CD14-positive monocyte (primary cell): ENCODE results near the gene MCF2L2. TPM values are rescaled to one million over a fixed set of nuclear protein-coding genes. Genes with fewer than 3 reads are reported as not detected.
A peak's percentile ranks its signal among the peaks of the same experiment; 100 is the strongest.

Source experiments
- DNase-seq, 3 donors: peaks; one replicate each; pipeline ENCODE4 v3.0.0-alpha.2; 2011 to 2022
- H2AFZ ChIP-seq: 2 replicates; pipeline ENCODE4 v1.6.0; 2012; ENCODE audit warnings: mild to moderate bottlenecking, low read depth, low read length, inconsistent platforms; ENCODE audit not compliant: insufficient read depth, poor library complexity, severe bottlenecking
- H3K27ac ChIP-seq, 2 donors: 1 replicate in 1 of 2; 2 replicates in 1 of 2; pipeline ENCODE4 v1.5.1; 2012 to 2013; ENCODE audit warnings: low read length in 2 of 2, control low read depth in 1 of 2, inconsistent platforms in 1 of 2, low read depth in 1 of 2, mild to moderate bottlenecking in 1 of 2
- H3K27me3 ChIP-seq, 2 donors: one replicate each; pipeline versions ENCODE4 v1.6.0 to v1.6.1; 2011 to 2013; ENCODE audit warnings: low read length in 2 of 2; ENCODE audit not compliant: control insufficient read depth in 2 of 2, insufficient read depth in 2 of 2
- H3K36me3 ChIP-seq, 2 donors: replicated peaks in 1 of 2; 1 replicate in 1 of 2; 2 replicates in 1 of 2; pipeline versions ENCODE4 v1.5.1 to v1.6.1; 2012 to 2013; ENCODE audit warnings: low read length in 2 of 2, control low read depth in 1 of 2, inconsistent platforms in 1 of 2, mild to moderate bottlenecking in 1 of 2; ENCODE audit not compliant: insufficient read depth in 2 of 2, control insufficient read depth in 1 of 2
- H3K4me1 ChIP-seq, 2 donors: 1 replicate in 1 of 2; 2 replicates in 1 of 2; pipeline versions ENCODE4 v1.5.1 to v1.6.1; 2012 to 2013; ENCODE audit warnings: low read length in 2 of 2, control low read depth in 1 of 2, inconsistent platforms in 1 of 2, mild to moderate bottlenecking in 1 of 2, moderate library complexity in 1 of 2; ENCODE audit not compliant: insufficient read depth in 2 of 2, control insufficient read depth in 1 of 2
- H3K4me2 ChIP-seq: replicated peaks from 2 replicates; pipeline ENCODE3; 2012; ENCODE audit warnings: low read length, moderate library complexity, mild to moderate bottlenecking; ENCODE audit not compliant: poor library complexity, severe bottlenecking; ENCODE audit errors: extremely low read depth
- H3K4me3 ChIP-seq, 3 experiments: fragments of 200-600 bp in 1 of 3; sonication (generic) in 1 of 3; replicated peaks in 1 of 3; 1 replicate in 2 of 3; 2 replicates in 1 of 3; pipeline ENCODE4 v1.5.1; 2011 to 2013; ENCODE audit warnings: low read length in 3 of 3, mild to moderate bottlenecking in 3 of 3, control low read depth in 2 of 3, low read depth in 2 of 3, inconsistent platforms in 1 of 3, moderate library complexity in 1 of 3
- H3K79me2 ChIP-seq: 2 replicates; pipeline ENCODE4 v1.6.0; 2012; ENCODE audit warnings: mild to moderate bottlenecking, control low read depth, inconsistent platforms, low read length, moderate library complexity; ENCODE audit not compliant: insufficient read depth
- H3K9ac ChIP-seq: 2 replicates; pipeline ENCODE4 v1.6.0; 2017; ENCODE audit warnings: low read length, mild to moderate bottlenecking; ENCODE audit not compliant: insufficient read depth, poor library complexity, severe bottlenecking
- H3K9me3 ChIP-seq, 2 donors: replicated peaks in 1 of 2; 1 replicate in 1 of 2; 2 replicates in 1 of 2; pipeline versions ENCODE4 v1.5.1 to v1.6.1; 2012 to 2013; ENCODE audit warnings: low read length in 2 of 2, control low read depth in 1 of 2; ENCODE audit not compliant: control insufficient read depth in 1 of 2, insufficient read depth in 1 of 2
- H4K20me1 ChIP-seq: 2 replicates; pipeline ENCODE4 v1.6.0; 2012; ENCODE audit warnings: mild to moderate bottlenecking, low read length, control low read depth, moderate library complexity; ENCODE audit not compliant: insufficient read depth
- H3K27ac Mint-ChIP-seq, 7 donors: one replicate each; pipeline ENCODE4 v1.8.0; 2020; ENCODE audit warnings: mild to moderate bottlenecking in 7 of 7, mixed read lengths in 7 of 7, moderate library complexity in 6 of 7, inconsistent platforms in 2 of 7
- H3K27me3 Mint-ChIP-seq, 3 donors: one replicate each; pipeline ENCODE4 v1.8.0; 2021 to 2022; ENCODE audit warnings: low read depth in 3 of 3, mild to moderate bottlenecking in 3 of 3, mixed read lengths in 3 of 3, moderate library complexity in 3 of 3, inconsistent platforms in 1 of 3
- H3K36me3 Mint-ChIP-seq, 2 donors: one replicate each; pipeline ENCODE4 v1.8.0; 2020; ENCODE audit warnings: mixed read lengths in 2 of 2, inconsistent platforms in 1 of 2, mild to moderate bottlenecking in 1 of 2
- H3K4me1 Mint-ChIP-seq: one replicate; pipeline ENCODE4 v1.8.0; 2020; ENCODE audit warnings: mild to moderate bottlenecking, mixed read lengths
- H3K4me3 Mint-ChIP-seq, 2 donors: one replicate each; pipeline ENCODE4 v1.8.0; 2020; ENCODE audit warnings: mild to moderate bottlenecking in 2 of 2, mixed read lengths in 2 of 2, moderate library complexity in 1 of 2
- H3K9me3 Mint-ChIP-seq, 7 donors: one replicate each; pipeline ENCODE4 v1.8.0; 2020 to 2022; ENCODE audit warnings: mixed read lengths in 7 of 7, mild to moderate bottlenecking in 6 of 7, moderate library complexity in 6 of 7, inconsistent platforms in 2 of 7
- WGBS: methylation state at CpG from one replicate; pipeline ENCODE4 v1.1.5; 2013; ENCODE audit warnings: missing lambda C conversion rate; ENCODE audit not compliant: insufficient coverage; 5-methylcytosine and 5-hydroxymethylcytosine counted together
- intact Hi-C, 2 donors: fragments of 100-400 bp; cut with micrococcal nuclease; formaldehyde crosslinking; loops; one replicate each; pipeline versions ENCODE4 v1.15.0 to v1.15.1; 2023
- polyA plus RNA-seq, 3 donors: library from polyadenylated mRNA; depleted of rRNA in 1 of 3; unstranded in 2 of 3; stranded (reverse) in 1 of 3; fragments of 300-500 nt in 2 of 3; fragments of >200 nt in 1 of 3; fragmentation: Illumina TruSeq in 2 of 3; gene quantifications; 1 replicate in 2 of 3; 2 replicates in 1 of 3; pipeline ENCODE4 v1.2.3, GENCODE V29; 2012 to 2021
- TF ChIP-seq, protein P1 (sequence below): fragments of 200-600 bp; IDR thresholded peaks from one replicate; pipeline ENCODE4 v1.8.0; 2022; ENCODE audit warnings: antibody characterized with exemption, mild to moderate bottlenecking

The MCF2L2 gene
- polyA plus RNA-seq, 3 donors, result 0.01 to 0.13 TPM; not detected in 1

DNA sequence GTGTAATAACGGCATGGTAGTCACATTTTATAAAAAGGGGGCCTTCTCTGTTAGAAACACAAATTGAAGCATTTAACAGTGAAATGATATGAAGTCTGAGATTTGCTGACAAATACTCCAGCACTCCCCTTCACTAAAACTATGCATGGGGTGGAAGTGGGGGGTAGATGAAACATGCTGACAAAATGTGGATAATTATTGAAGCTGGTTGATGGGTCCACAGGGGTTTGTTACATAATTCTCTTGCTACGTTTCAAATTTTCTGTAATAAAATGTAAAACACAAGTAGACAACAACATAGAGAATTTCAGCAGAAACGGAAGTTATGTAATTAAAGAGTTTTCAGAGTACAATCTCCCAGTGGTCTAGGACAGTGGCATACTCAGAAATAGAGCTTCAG is 37.0 kb downstream of the MCF2L2 start:
- no peaks in the 10 kb centered on the region for H3K36me3 Mint-ChIP-seq
- TF ChIP-seq, protein P1, sequence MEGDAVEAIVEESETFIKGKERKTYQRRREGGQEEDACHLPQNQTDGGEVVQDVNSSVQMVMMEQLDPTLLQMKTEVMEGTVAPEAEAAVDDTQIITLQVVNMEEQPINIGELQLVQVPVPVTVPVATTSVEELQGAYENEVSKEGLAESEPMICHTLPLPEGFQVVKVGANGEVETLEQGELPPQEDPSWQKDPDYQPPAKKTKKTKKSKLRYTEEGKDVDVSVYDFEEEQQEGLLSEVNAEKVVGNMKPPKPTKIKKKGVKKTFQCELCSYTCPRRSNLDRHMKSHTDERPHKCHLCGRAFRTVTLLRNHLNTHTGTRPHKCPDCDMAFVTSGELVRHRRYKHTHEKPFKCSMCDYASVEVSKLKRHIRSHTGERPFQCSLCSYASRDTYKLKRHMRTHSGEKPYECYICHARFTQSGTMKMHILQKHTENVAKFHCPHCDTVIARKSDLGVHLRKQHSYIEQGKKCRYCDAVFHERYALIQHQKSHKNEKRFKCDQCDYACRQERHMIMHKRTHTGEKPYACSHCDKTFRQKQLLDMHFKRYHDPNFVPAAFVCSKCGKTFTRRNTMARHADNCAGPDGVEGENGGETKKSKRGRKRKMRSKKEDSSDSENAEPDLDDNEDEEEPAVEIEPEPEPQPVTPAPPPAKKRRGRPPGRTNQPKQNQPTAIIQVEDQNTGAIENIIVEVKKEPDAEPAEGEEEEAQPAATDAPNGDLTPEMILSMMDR, result no peak
- Histone ChIP-seq H4K20me1 (no peaks in the 10 kb centered on the region), H3K27me3 (no peaks in the 10 kb centered on the region), H2AFZ (no peak overlapping the region), H3K9me3 (no peaks in the 10 kb centered on the region), H3K27ac (no peak overlapping the region), H3K4me1 (no peaks in the 10 kb centered on the region), H3K36me3 (no peaks in the 10 kb centered on the region), H3K4me2 (no peak overlapping the region), H3K9ac (no peak overlapping the region), H3K4me3 (no peak overlapping the region), H3K79me2 (no peaks in the 10 kb centered on the region)
- H3K4me3 Mint-ChIP-seq, result no peak overlapping the region
- no peaks in the 10 kb centered on the region for H3K9me3 Mint-ChIP-seq
- no CpG with 5 or more reads among the region's 3 CpGs for WGBS
- no peak for DNase-seq
- no peak overlapping the region for H3K27ac Mint-ChIP-seq
- intact Hi-C loops, result no loop called here
- H3K4me1 Mint-ChIP-seq, result no peaks in the 10 kb centered on the region
- H3K27me3 Mint-ChIP-seq, result peaks cover 0 to 3% (median 2%) of the 10 kb centered on the region in 3 donors

DNA sequence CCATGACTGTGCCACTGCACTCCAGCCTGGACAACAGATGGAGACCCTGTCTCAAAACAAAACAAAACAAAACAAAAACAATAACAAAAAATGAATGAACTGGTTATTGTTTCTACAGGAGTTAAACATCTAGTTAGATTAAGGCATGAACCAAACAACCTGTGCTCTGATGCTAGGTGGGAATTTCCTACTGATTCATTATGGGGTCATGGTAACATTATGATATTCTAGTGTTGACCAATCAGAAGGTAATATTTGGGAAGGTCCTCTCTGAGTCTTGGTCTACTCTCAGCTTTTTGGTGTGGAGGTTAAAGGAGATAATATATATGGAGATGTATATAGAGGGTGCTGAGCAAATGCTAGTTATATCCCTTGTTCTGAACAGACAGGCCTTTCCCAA is 37.6 kb downstream of the MCF2L2 start:
- no peaks in the 10 kb centered on the region for H3K9me3 Mint-ChIP-seq
- Histone ChIP-seq H3K9ac (no peak overlapping the region), H4K20me1 (no peaks in the 10 kb centered on the region), H3K79me2 (no peaks in the 10 kb centered on the region), H3K36me3 (no peaks in the 10 kb centered on the region), H2AFZ (no peak overlapping the region), H3K27ac (no peak overlapping the region), H3K4me1 (peaks cover 0 to under 1% of the 10 kb centered on the region in 2 donors), H3K27me3 (no peaks in the 10 kb centered on the region), H3K4me3 (no peak overlapping the region), H3K9me3 (no peaks in the 10 kb centered on the region), H3K4me2 (no peak overlapping the region)
- no peak overlapping the region for H3K4me3 Mint-ChIP-seq
- DNase-seq, result peak in 1 of 3 donors; percentile 21
- H3K27ac Mint-ChIP-seq, result peak overlapping the region in 1 of 7 donors; percentile 13
- no peaks in the 10 kb centered on the region for H3K36me3 Mint-ChIP-seq
- peaks cover under 1% of the 10 kb centered on the region for H3K4me1 Mint-ChIP-seq
- TF ChIP-seq, protein P1, result no peak
- peaks cover 0 to 2% (median 2%) of the 10 kb centered on the region in 3 donors for H3K27me3 Mint-ChIP-seq
- intact Hi-C loops, result no loop called here
